ENCODE results near the gene TRAPPC6A.
A peak's percentile ranks its signal among the peaks of the same experiment; 100 is the strongest.

TRAPPC6A gene

DNA sequence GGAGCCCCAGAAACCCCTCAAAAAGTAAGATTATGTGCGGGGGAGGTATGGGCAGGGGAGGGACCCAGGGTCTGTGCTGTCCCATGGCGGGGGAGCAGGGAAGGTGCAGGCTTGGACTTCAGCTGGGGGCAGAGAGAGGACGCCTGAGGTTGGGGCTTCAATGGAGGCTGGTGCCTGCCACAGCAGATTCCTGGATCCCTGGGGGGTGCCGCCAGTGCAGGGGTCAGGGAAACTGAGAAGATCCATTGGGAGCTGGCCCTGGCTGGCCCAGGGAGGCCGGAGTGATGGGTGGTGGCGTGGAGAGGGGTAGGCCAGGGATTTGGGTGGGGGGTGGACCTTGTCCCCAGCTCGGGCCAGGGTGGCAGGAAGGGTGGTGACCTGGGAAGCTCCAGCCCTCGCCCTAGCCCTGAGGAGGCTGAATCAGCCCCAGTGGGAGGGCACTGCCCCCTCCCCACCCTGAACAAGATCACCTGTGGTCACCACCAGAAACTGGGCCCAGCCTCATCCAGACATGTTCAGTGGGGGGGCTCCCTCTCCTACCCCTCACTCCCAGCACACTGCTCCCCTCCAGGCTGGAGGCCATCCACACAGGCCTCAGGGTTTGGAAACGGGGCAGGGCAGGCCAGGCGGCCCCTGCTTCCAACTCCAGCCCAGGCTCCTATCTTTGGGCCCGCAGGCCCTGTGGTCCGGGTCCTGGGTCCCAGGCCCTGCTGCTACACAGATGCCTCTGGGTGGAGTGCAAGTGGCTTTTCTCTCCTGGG lies 18.6 kb downstream of the TRAPPC6A start:
- TF ChIP-seq, protein P1, sequence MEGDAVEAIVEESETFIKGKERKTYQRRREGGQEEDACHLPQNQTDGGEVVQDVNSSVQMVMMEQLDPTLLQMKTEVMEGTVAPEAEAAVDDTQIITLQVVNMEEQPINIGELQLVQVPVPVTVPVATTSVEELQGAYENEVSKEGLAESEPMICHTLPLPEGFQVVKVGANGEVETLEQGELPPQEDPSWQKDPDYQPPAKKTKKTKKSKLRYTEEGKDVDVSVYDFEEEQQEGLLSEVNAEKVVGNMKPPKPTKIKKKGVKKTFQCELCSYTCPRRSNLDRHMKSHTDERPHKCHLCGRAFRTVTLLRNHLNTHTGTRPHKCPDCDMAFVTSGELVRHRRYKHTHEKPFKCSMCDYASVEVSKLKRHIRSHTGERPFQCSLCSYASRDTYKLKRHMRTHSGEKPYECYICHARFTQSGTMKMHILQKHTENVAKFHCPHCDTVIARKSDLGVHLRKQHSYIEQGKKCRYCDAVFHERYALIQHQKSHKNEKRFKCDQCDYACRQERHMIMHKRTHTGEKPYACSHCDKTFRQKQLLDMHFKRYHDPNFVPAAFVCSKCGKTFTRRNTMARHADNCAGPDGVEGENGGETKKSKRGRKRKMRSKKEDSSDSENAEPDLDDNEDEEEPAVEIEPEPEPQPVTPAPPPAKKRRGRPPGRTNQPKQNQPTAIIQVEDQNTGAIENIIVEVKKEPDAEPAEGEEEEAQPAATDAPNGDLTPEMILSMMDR (IDR thresholded peaks at IDR 0.05; ENCODE audit: low read depth, low read length): no peak
- in situ Hi-C loops (cut with HindIII; ENCODE audit: low sequenced_read_pairs): no loop called here
- DNase-seq (ENCODE audit: low read depth, low spot score): no peak
- no peak overlapping the region for H3K4me3 ChIP-seq (ENCODE audit: low read depth, low read length)

DNA sequence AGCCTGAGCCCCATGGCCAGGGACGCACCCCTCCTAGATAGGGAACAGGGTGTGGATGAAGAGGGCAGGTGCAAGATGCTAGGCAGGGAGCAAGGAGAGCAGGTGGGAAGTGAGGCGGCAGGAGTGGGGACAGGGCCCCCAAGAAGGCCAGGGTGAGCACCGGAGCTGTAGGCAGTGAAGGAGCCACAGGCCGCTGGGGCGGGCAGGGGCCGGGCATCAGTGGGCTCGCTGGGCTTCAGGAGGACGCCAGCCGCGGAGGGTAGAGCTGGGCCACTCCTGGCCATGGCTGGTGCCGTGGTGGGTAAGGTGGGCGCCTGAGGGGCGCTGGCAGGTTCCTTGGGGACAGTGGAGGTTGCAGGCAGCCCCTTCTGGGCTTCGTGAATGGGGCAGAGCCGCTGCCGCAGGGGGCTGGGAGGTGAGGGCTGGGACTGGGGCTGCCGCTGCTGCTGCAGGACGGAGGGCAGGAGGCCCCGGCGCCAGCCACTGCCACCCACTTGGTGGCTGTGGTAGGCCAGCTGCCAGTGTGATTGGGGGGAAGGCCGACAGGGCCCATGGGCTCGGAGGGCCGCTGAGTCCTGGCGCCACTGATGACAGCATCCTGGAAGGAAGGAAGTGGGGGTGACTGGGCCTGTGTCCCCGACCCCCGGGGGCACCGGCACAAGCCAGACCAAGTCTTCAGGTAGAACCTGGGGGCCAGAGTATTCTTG lies 19.4 kb downstream of the TRAPPC6A start:
- in situ Hi-C loops (cut with HindIII; ENCODE audit: low sequenced_read_pairs): no loop called here
- H3K4me3 ChIP-seq (ENCODE audit: low read depth, low read length): no peak overlapping the region
- no peak for DNase-seq (ENCODE audit: low read depth, low spot score)
- TF ChIP-seq, protein P1 (IDR thresholded peaks at IDR 0.05; ENCODE audit: low read depth, low read length): no peak

GRCh38 chr19:45156751-45157150 lies 21.3 kb downstream of the TRAPPC6A start:
- H3K4me3 ChIP-seq (ENCODE audit: low read depth, low read length): no peak overlapping the region
- DNase-seq (ENCODE audit: low read depth, low spot score): no peak
- TF ChIP-seq, protein P1 (IDR thresholded peaks at IDR 0.05; ENCODE audit: low read depth, low read length): no peak
- in situ Hi-C loops (cut with HindIII; ENCODE audit: low sequenced_read_pairs): no loop called here

- no peak for DNase-seq (ENCODE audit: low read depth, low spot score)
- in situ Hi-C loops (cut with HindIII; ENCODE audit: low sequenced_read_pairs): no loop called here
- H3K4me3 ChIP-seq (ENCODE audit: low read depth, low read length): no peak overlapping the region
- TF ChIP-seq, protein P1 (IDR thresholded peaks at IDR 0.05; ENCODE audit: low read depth, low read length): no peak
Measured at GRCh38 chr19:45156011-45156630, 21.9 kb downstream of the TRAPPC6A start.

GRCh38 chr19:45154064-45154827 lies 23.8 kb downstream of the TRAPPC6A start:
- TF ChIP-seq, protein P1 (IDR thresholded peaks at IDR 0.05; ENCODE audit: low read depth, low read length): no peak
- peak; percentile 85 for DNase-seq (ENCODE audit: low read depth, low spot score)
- no peak overlapping the region for H3K4me3 ChIP-seq (ENCODE audit: low read depth, low read length)

More at GRCh38 chr19:45154064-45154827, 23.8 kb downstream of the TRAPPC6A start:
- in situ Hi-C loops (cut with HindIII; ENCODE audit: low sequenced_read_pairs): no loop called here

Data from astrocyte of the spinal cord (primary cell).